Vagina (tissue), 2 donors: ENCODE results near the gene OLFML3. TPM values are rescaled to one million over a fixed set of nuclear protein-coding genes. Genes with fewer than 3 reads are reported as not detected.

Experiments
- DNase-seq, 2 donors: peaks; one replicate each; pipeline ENCODE4 v3.0.0-alpha.2; 2017; ENCODE audit errors: extremely low spot score in 2 of 2
- H3K27ac ChIP-seq: fragments of 200-600 bp; sonication (generic); one replicate; pipeline ENCODE4 v1.5.1; 2019
- H3K27me3 ChIP-seq: fragments of 200-600 bp; sonication (generic); one replicate; pipeline ENCODE4 v1.5.1; 2019
- H3K36me3 ChIP-seq, 2 donors: fragments of 200-600 bp; sonication (generic); one replicate each; pipeline ENCODE4 v1.5.1; 2017 to 2019
- H3K4me1 ChIP-seq: fragments of 200-600 bp; sonication (generic); one replicate; pipeline ENCODE4 v1.5.1; 2019
- H3K4me3 ChIP-seq, 2 donors: fragments of 200-600 bp; sonication (generic); 1 replicate in 1 of 2; 2 replicates in 1 of 2; pipeline ENCODE4 v1.5.1; 2016 to 2019
- H3K9me3 ChIP-seq: fragments of 200-600 bp; sonication (generic); one replicate; pipeline ENCODE4 v1.5.1; 2019
- POLR2A ChIP-seq, 2 donors: fragments of 450-650 bp; IDR thresholded peaks; one replicate each; pipeline ENCODE4 v1.6.1; 2017; ENCODE audit warnings: antibody characterized with exemption in 2 of 2, mild to moderate bottlenecking in 2 of 2, moderate library complexity in 2 of 2
- POLR2AphosphoS5 ChIP-seq, 2 donors: sonication (generic); formaldehyde crosslinking; IDR thresholded peaks; one replicate each; pipeline ENCODE4 v1.9.0; 2017; ENCODE audit warnings: antibody characterized with exemption in 2 of 2, mild to moderate bottlenecking in 2 of 2, low read depth in 1 of 2; ENCODE audit not compliant: insufficient read depth in 1 of 2
- intact Hi-C: fragments of 100-400 bp; cut with DNase I; formaldehyde crosslinking; loops from one replicate; pipeline ENCODE4 v1.15.1; 2023
- total RNA-seq: library from RNA; depleted of rRNA; stranded (reverse); fragments of >200 nt; gene quantifications from one replicate; pipeline ENCODE4 v1.2.3, GENCODE V29; 2016
- TF ChIP-seq, protein P1 (sequence below), 3 experiments: fragments of 450-650 bp in 2 of 3; fragments of 200-600 bp in 1 of 3; sonication (generic) in 1 of 3; IDR thresholded peaks; one replicate each; pipeline ENCODE4 v1.5.1; 2017 to 2019; ENCODE audit warnings: antibody characterized with exemption in 3 of 3, mild to moderate bottlenecking in 2 of 3, moderate library complexity in 2 of 3

Gene OLFML3
- total RNA-seq, 1 donor from 2014 or later, result 108 TPM

DNA sequence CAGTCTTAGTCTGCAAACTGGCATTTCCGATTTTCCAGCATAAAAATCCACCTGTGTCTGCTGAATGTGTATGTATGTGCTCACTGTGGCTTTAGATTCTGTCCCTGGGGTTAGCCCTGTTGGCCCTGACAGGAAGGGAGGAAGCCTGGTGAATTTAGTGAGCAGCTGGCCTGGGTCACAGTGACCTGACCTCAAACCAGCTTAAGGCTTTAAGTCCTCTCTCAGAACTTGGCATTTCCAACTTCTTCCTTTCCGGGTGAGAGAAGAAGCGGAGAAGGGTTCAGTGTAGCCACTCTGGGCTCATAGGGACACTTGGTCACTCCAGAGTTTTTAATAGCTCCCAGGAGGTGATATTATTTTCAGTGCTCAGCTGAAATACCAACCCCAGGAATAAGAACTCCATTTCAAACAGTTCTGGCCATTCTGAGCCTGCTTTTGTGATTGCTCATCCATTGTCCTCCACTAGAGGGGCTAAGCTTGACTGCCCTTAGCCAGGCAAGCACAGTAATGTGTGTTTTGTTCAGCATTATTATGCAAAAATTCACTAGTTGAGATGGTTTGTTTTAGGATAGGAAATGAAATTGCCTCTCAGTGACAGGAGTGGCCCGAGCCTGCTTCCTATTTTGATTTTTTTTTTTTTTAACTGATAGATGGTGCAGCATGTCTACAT lies 2.5 kb upstream of the OLFML3 start:
- intact Hi-C loops, result loop anchor here (10.0 kb wide), 1 partner anchor 142 kb away; no protein-coding TSS in a partner anchor
- peak overlapping the region; percentile 66 for H3K27ac ChIP-seq
- H3K36me3 ChIP-seq, result peaks cover 0 to 23% of the 10 kb centered on the region in 2 donors
- H3K9me3 ChIP-seq, result no peaks in the 10 kb centered on the region
- no peaks in the 10 kb centered on the region for H3K27me3 ChIP-seq
- DNase-seq, result no peak
- no peak overlapping the region for H3K4me3 ChIP-seq
- TF ChIP-seq POLR2A (IDR thresholded peaks at IDR 0.05) (no peak), POLR2AphosphoS5 (IDR thresholded peaks at IDR 0.05; ENCODE audit: insufficient read depth in 1 of 2, low read depth in 1 of 2) (no peak)
- TF ChIP-seq, protein P1, sequence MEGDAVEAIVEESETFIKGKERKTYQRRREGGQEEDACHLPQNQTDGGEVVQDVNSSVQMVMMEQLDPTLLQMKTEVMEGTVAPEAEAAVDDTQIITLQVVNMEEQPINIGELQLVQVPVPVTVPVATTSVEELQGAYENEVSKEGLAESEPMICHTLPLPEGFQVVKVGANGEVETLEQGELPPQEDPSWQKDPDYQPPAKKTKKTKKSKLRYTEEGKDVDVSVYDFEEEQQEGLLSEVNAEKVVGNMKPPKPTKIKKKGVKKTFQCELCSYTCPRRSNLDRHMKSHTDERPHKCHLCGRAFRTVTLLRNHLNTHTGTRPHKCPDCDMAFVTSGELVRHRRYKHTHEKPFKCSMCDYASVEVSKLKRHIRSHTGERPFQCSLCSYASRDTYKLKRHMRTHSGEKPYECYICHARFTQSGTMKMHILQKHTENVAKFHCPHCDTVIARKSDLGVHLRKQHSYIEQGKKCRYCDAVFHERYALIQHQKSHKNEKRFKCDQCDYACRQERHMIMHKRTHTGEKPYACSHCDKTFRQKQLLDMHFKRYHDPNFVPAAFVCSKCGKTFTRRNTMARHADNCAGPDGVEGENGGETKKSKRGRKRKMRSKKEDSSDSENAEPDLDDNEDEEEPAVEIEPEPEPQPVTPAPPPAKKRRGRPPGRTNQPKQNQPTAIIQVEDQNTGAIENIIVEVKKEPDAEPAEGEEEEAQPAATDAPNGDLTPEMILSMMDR (IDR thresholded peaks at IDR 0.05), result peak in 2 of 3 experiments; percentile 27
- peaks cover 59% of the 10 kb centered on the region for H3K4me1 ChIP-seq

DNA sequence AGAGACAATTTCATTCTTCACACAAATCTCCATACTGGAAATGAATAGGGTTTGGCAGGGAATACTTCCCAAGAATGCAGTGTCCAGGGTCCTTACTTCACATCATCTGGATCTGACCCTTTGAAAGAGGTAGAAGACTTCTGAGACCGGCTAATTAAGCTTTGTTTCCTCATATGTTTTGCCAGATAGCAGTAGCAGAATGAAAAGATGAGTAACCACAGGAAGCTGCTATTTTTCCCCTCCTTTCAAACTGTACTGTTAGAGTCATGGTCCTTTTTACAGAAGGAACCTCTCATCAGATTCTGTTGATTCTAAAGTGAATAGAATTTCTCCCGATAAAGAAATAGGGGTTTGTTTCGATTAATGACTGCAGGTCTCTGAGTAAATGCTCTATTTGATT lies 1.4 kb upstream of the OLFML3 start:
- intact Hi-C loops, result loop anchor here (10.0 kb wide), 1 partner anchor 143 kb away; no protein-coding TSS in a partner anchor
- Histone ChIP-seq H3K27ac (peak overlapping the region; percentile 90), H3K4me1 (peaks cover 67% of the 10 kb centered on the region), H3K9me3 (no peaks in the 10 kb centered on the region), H3K4me3 (no peak overlapping the region), H3K27me3 (no peaks in the 10 kb centered on the region), H3K36me3 (peaks cover 0 to 11% of the 10 kb centered on the region in 2 donors)
- TF ChIP-seq POLR2A (IDR thresholded peaks at IDR 0.05) (no peak), POLR2AphosphoS5 (IDR thresholded peaks at IDR 0.05; ENCODE audit: insufficient read depth in 1 of 2, low read depth in 1 of 2) (no peak)
- TF ChIP-seq, protein P1 (IDR thresholded peaks at IDR 0.05), result no peak
- no peak for DNase-seq

DNA sequence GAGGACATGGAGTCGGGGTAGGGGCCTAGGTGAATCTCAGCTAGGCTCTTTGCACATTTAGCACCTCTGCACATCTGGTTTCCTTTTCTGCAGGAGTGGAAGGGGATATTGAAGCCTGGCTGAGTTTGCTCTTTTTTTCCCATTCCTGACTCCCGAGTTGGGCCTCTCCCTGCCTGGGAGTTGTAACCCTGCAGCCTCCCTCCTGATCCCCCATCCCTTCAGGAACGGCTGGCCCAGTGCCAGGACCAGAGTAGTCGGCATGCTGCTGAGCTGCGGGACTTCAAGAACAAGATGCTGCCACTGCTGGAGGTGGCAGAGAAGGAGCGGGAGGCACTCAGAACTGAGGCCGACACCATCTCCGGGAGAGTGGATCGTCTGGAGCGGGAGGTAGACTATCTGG lies 836 bp downstream of the OLFML3 start:
- H3K27ac ChIP-seq, result peak overlapping the region; percentile 90
- TF ChIP-seq POLR2AphosphoS5 (IDR thresholded peaks at IDR 0.05; ENCODE audit: insufficient read depth in 1 of 2, low read depth in 1 of 2) (peak in 1 of 2 donors; percentile 49), POLR2A (IDR thresholded peaks at IDR 0.05) (no peak)
- TF ChIP-seq, protein P1 (IDR thresholded peaks at IDR 0.05), result no peak
- H3K9me3 ChIP-seq, result no peaks in the 10 kb centered on the region
- H3K27me3 ChIP-seq, result no peaks in the 10 kb centered on the region
- intact Hi-C loops, result loop anchor here (10.0 kb wide), 1 partner anchor 235 kb away; no protein-coding TSS in a partner anchor
- peaks cover 84% of the 10 kb centered on the region for H3K4me1 ChIP-seq
- H3K36me3 ChIP-seq, result no peaks in the 10 kb centered on the region
- no peak for DNase-seq
- peak overlapping the region; percentile 45 to 46 for H3K4me3 ChIP-seq

DNA sequence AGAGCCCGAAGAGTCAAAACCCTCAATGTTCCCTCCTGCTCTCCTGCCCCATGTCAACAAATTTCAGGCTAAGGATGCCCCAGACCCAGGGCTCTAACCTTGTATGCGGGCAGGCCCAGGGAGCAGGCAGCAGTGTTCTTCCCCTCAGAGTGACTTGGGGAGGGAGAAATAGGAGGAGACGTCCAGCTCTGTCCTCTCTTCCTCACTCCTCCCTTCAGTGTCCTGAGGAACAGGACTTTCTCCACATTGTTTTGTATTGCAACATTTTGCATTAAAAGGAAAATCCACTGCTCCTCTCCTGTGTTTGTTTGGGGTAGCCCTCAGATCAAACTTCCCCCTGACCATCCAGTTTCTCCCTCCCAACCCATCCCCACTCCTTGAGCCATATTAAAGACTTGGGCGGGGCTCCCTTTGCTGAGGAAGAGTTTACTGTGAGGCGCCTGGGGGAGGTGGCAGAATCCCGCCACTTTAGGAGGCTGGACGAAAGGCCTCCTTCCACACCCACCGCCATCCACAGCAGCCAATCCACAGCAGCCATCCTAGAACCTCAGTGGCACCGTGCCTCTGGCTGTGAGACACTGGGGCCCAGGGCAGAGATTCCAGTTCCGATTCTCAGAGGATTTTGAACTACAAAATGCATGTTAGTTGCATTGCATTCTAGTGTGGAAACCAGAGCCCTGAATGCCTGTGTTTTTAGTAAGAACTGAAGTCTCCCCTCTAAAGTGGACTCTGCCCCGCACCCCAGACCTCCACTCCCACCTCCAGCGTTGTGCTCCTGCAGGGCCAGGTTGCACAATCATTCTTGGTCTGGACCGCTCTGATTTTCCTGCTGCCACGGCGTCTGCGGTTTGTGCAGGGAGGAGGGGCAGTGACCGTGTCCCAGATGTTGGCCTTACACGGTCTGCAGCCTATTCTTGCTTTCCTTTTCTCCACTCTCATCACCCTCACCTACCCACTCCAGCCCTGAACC lies 3.0 kb downstream of the OLFML3 start:
- no peaks in the 10 kb centered on the region for H3K9me3 ChIP-seq
- H3K36me3 ChIP-seq, result no peaks in the 10 kb centered on the region
- no peaks in the 10 kb centered on the region for H3K27me3 ChIP-seq
- H3K27ac ChIP-seq, result peak overlapping the region; percentile 90
- TF ChIP-seq POLR2AphosphoS5 (IDR thresholded peaks at IDR 0.05; ENCODE audit: insufficient read depth in 1 of 2, low read depth in 1 of 2) (peak; percentile 8 to 79), POLR2A (IDR thresholded peaks at IDR 0.05) (peak in 1 of 2 donors; percentile 15)
- TF ChIP-seq, protein P1 (IDR thresholded peaks at IDR 0.05), result no peak
- H3K4me1 ChIP-seq, result peaks cover 65% of the 10 kb centered on the region
- H3K4me3 ChIP-seq, result peak overlapping the region; percentile 45 to 46
- intact Hi-C loops, result loop anchor here (10.0 kb wide), 1 partner anchor 233 kb away; no protein-coding TSS in a partner anchor
- peak in 1 of 2 donors; percentile 92 for DNase-seq
